HG03354 (cell line): Measurements from ENCODE around the gene KIF4A.

Experiments
- ATAC-seq: cut with Tn5 transposase; IDR thresholded peaks from one replicate; pipeline ENCODE4 v1.9.1; 2021; ENCODE audit warnings: mild to moderate bottlenecking; ENCODE audit not compliant: unreplicated experiment, poor library complexity, severe bottlenecking

Gene KIF4A

GRCh38 chrX:70461026-70461425, 171.1 kb downstream of the KIF4A start:
- no peak for ATAC-seq

GRCh38 chrX:70464051-70464450, 174.1 kb downstream of the KIF4A start:
- ATAC-seq: no peak

GRCh38 chrX:70466968-70467367, 177.1 kb downstream of the KIF4A start:
- ATAC-seq: no peak

- no peak for ATAC-seq
These were observed 178.8 kb downstream of the KIF4A start for GRCh38 chrX:70468709-70469108.
